Osteoblast (primary cell): ENCODE measurements around the gene CACUL1. TPM values are rescaled to one million over a fixed set of nuclear protein-coding genes. Genes with fewer than 3 reads are reported as not detected.
A peak's percentile ranks its signal among the peaks of the same experiment; 100 is the strongest.

ENCODE experiments used
- DNase-seq: peaks from one replicate; pipeline ENCODE4 v3.0.0; 2011; ENCODE audit warnings: low spot score, mixed read lengths; ENCODE audit not compliant: insufficient read length; ENCODE audit errors: missing footprints
- H2AFZ ChIP-seq: 2 replicates; pipeline ENCODE4 v1.6.0; 2011; ENCODE audit warnings: mild to moderate bottlenecking, low read length
- H3K27ac ChIP-seq: 2 replicates; pipeline ENCODE4 v1.5.1; 2011; ENCODE audit warnings: mild to moderate bottlenecking, low read depth, low read length, moderate library complexity
- H3K27me3 ChIP-seq: 2 replicates; pipeline ENCODE4 v1.6.0; 2012; ENCODE audit warnings: mild to moderate bottlenecking, control low read depth, inconsistent platforms, low read length, moderate library complexity; ENCODE audit not compliant: insufficient read depth
- H3K36me3 ChIP-seq: 2 replicates; pipeline ENCODE4 v1.5.1; 2011; ENCODE audit warnings: mild to moderate bottlenecking, low read length, control low read depth, moderate library complexity; ENCODE audit not compliant: insufficient read depth
- H3K4me1 ChIP-seq: 2 replicates; pipeline ENCODE4 v1.5.1; 2011; ENCODE audit warnings: mild to moderate bottlenecking, low read length, control low read depth, moderate library complexity; ENCODE audit not compliant: insufficient read depth
- H3K4me2 ChIP-seq: 2 replicates; pipeline ENCODE4 v1.6.0; 2011; ENCODE audit warnings: mild to moderate bottlenecking, low read length; ENCODE audit not compliant: insufficient read depth
- H3K4me3 ChIP-seq: fragments of 200-600 bp; sonication (generic); 3 replicates; pipeline ENCODE4 v1.5.1; 2012; ENCODE audit warnings: mild to moderate bottlenecking, low read length, inconsistent platforms; ENCODE audit not compliant: insufficient read depth
- H3K79me2 ChIP-seq: 2 replicates; pipeline ENCODE4 v1.6.0; 2012; ENCODE audit warnings: mild to moderate bottlenecking, low read length, control low read depth, inconsistent platforms; ENCODE audit not compliant: insufficient read depth
- H3K9me3 ChIP-seq: 2 replicates; pipeline ENCODE4 v1.5.1; 2011; ENCODE audit warnings: low read depth, low read length, control low read depth
- H4K20me1 ChIP-seq: 2 replicates; pipeline ENCODE4 v1.6.0; 2012; ENCODE audit warnings: mild to moderate bottlenecking, low read length, control low read depth; ENCODE audit not compliant: insufficient read depth
- CTCF ChIP-seq: IDR thresholded peaks from 2 replicates; pipeline ENCODE4 v1.5.1; 2011; ENCODE audit warnings: mild to moderate bottlenecking, low read depth, low read length, moderate library complexity; ENCODE audit errors: extremely low read depth
- total RNA-seq: library from RNA; depleted of rRNA; stranded (reverse); fragments of >200 nt; gene quantifications from 2 replicates; pipeline ENCODE4 v1.2.3, GENCODE V29; 2012

CACUL1 gene
- total RNA-seq, 1 donor = 32.6 TPM

- DNase-seq = no peak
These were observed 20.7 kb upstream of the CACUL1 start for GRCh38 chr10:118775478-118775877.

DNA sequence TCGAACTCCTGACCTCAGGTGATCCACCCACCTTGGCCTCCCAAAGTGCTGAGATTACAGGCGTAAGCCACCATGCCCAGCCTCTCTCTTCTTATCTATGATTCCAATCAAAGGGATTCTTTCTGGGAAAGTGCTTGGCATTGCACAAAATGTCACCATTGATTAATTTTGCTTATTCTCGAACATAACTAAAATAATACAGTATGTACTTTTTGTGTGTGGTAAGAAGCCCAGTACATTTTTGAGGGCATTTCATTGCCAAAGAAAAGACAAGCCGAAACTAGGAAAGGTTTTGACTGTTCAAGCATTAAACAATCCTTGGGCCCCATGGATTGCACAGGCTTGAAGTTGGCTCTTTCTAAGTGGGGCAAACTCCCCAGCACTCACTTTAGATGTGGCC lies 18.3 kb upstream of the CACUL1 start:
- Histone ChIP-seq H3K36me3 (no peaks in the 10 kb centered on the region), H4K20me1 (no peaks in the 10 kb centered on the region), H3K4me1 (no peaks in the 10 kb centered on the region), H3K9me3 (no peaks in the 10 kb centered on the region), H3K4me2 (no peak overlapping the region), H3K27ac (no peak overlapping the region), H3K79me2 (no peaks in the 10 kb centered on the region), H3K27me3 (no peaks in the 10 kb centered on the region), H3K4me3 (no peak overlapping the region), H2AFZ (no peak overlapping the region)
- no peak for DNase-seq
- no peak for TF ChIP-seq CTCF

More at GRCh38 chr10:118775478-118775877, 20.7 kb upstream of the CACUL1 start:
- Histone ChIP-seq H3K4me3 (no peak overlapping the region), H2AFZ (no peak overlapping the region), H3K9me3 (no peaks in the 10 kb centered on the region), H3K36me3 (no peaks in the 10 kb centered on the region), H3K4me2 (no peak overlapping the region), H3K79me2 (no peaks in the 10 kb centered on the region), H3K4me1 (no peaks in the 10 kb centered on the region), H4K20me1 (no peaks in the 10 kb centered on the region), H3K27me3 (no peaks in the 10 kb centered on the region), H3K27ac (no peak overlapping the region)
- peak; percentile 26 for TF ChIP-seq CTCF

- Histone ChIP-seq H3K79me2 (no peaks in the 10 kb centered on the region), H3K36me3 (no peaks in the 10 kb centered on the region), H2AFZ (no peak overlapping the region), H3K9me3 (no peaks in the 10 kb centered on the region), H3K27me3 (no peaks in the 10 kb centered on the region), H3K4me1 (no peaks in the 10 kb centered on the region), H3K4me2 (no peak overlapping the region), H4K20me1 (no peaks in the 10 kb centered on the region), H3K27ac (no peak overlapping the region), H3K4me3 (no peak overlapping the region)
- no peak for DNase-seq
- no peak for TF ChIP-seq CTCF
These were observed 17.2 kb upstream of the CACUL1 start for GRCh38 chr10:118771976-118772375.

GRCh38 chr10:118769898-118770600 lies 15.3 kb upstream of the CACUL1 start:
- no peak overlapping the region for H3K4me2 ChIP-seq
- H3K4me1 ChIP-seq = no peaks in the 10 kb centered on the region
- no peaks in the 10 kb centered on the region for H4K20me1 ChIP-seq
- no peaks in the 10 kb centered on the region for H3K36me3 ChIP-seq
- TF ChIP-seq CTCF = no peak
- H3K9me3 ChIP-seq = no peaks in the 10 kb centered on the region
- H3K27me3 ChIP-seq = no peaks in the 10 kb centered on the region
- no peak overlapping the region for H2AFZ ChIP-seq
- no peak overlapping the region for H3K4me3 ChIP-seq
- no peak overlapping the region for H3K27ac ChIP-seq
- no peaks in the 10 kb centered on the region for H3K79me2 ChIP-seq
- no peak for DNase-seq
